SU-DHL-6 (cell line): ENCODE measurements around the gene TADA2A.

Experiments
- H2AFZ ChIP-seq: fragments of 200-600 bp; sonication (generic); 2 replicates; pipeline ENCODE4 v1.6.1; 2014; ENCODE audit warnings: low read depth, mild to moderate bottlenecking, moderate library complexity, mixed read lengths, antibody characterized with exemption, low read length; ENCODE audit not compliant: severe bottlenecking
- H3F3A ChIP-seq: fragments of 200-600 bp; shearing (Covaris generic); 2 replicates; pipeline ENCODE4 v1.6.0; 2016; ENCODE audit warnings: antibody characterized with exemption, mild to moderate bottlenecking; ENCODE audit not compliant: insufficient read depth
- H3K27ac ChIP-seq: fragments of 200-600 bp; sonication (generic); 2 replicates; pipeline ENCODE4 v1.5.1; 2016; ENCODE audit warnings: low read depth, mild to moderate bottlenecking, low read length, moderate library complexity, mixed read lengths
- H3K27me3 ChIP-seq: fragments of 200-600 bp; sonication (generic), shearing (Covaris generic); 2 replicates; pipeline ENCODE4 v1.6.0; 2014; ENCODE audit warnings: mild to moderate bottlenecking, low read length
- H3K36me3 ChIP-seq: fragments of 200-600 bp; sonication (generic); 2 replicates; pipeline ENCODE4 v1.6.1; 2014; ENCODE audit warnings: mild to moderate bottlenecking, low read length, mixed read lengths
- H3K4me2 ChIP-seq: fragments of 300-600, 200-600 bp; shearing (Covaris generic), sonication (generic); 2 replicates; pipeline ENCODE4 v1.6.0; 2014; ENCODE audit warnings: low read length, low read depth, mild to moderate bottlenecking; ENCODE audit not compliant: poor library complexity, severe bottlenecking
- H3K4me3 ChIP-seq: fragments of 200-600 bp; sonication (generic); 2 replicates; pipeline ENCODE4 v1.5.1; 2014; ENCODE audit warnings: antibody characterized with exemption, low read length, mild to moderate bottlenecking, mixed read lengths; ENCODE audit not compliant: insufficient read depth, poor library complexity, severe bottlenecking
- H3K79me2 ChIP-seq: fragments of 200-600 bp; sonication (generic); 2 replicates; pipeline ENCODE4 v1.6.1; 2014; ENCODE audit warnings: mild to moderate bottlenecking, low read length, moderate library complexity; ENCODE audit not compliant: insufficient read depth
- H3K9ac ChIP-seq: fragments of 200-600 bp; sonication (generic); 2 replicates; pipeline ENCODE4 v1.7.0; 2014; ENCODE audit warnings: mild to moderate bottlenecking, low read length
- H3K9me2 ChIP-seq: fragments of 200-600 bp; sonication (generic); replicated peaks from 2 replicates; pipeline ENCODE4 v1.6.1; 2014; ENCODE audit warnings: low read length; ENCODE audit not compliant: insufficient read depth
- H3K9me3 ChIP-seq: fragments of 200-600 bp; sonication (generic); 2 replicates; pipeline ENCODE4 v1.6.1; 2014; ENCODE audit warnings: low read length, mixed read lengths; ENCODE audit not compliant: insufficient read depth
- H4K20me1 ChIP-seq: fragments of 200-600 bp; sonication (generic); 2 replicates; pipeline ENCODE4 v1.6.1; 2014; ENCODE audit warnings: low read depth, mild to moderate bottlenecking, antibody characterized with exemption, low read length, moderate library complexity, mixed read lengths
- CTCF ChIP-seq: fragments of 200-600 bp; sonication (generic); IDR thresholded peaks from one replicate; pipeline ENCODE4 v1.5.1; 2017; ENCODE audit warnings: antibody characterized with exemption, mild to moderate bottlenecking, low read length, moderate library complexity; ENCODE audit not compliant: insufficient read depth, poor library complexity, severe bottlenecking
- EZH2phosphoT487 ChIP-seq: fragments of 200-600 bp; sonication (generic), shearing (Covaris generic); conservative IDR thresholded peaks from 2 replicates; pipeline ENCODE4 v1.6.1; 2018; ENCODE audit warnings: mild to moderate bottlenecking, antibody characterized with exemption, low read length, moderate library complexity, mixed read lengths

The TADA2A gene

GRCh38 chr17:37517881-37518280 is 111.2 kb downstream of the TADA2A start:
- Histone ChIP-seq H3K4me2 (no peak overlapping the region), H3K36me3 (peaks cover 7% of the 10 kb centered on the region; the same call in 1 of the 2 replicates), H3K27ac (no peak overlapping the region), H3K9me2 (no peaks in the 10 kb centered on the region), H3K27me3 (no peaks in the 10 kb centered on the region), H3K79me2 (no peaks in the 10 kb centered on the region), H4K20me1 (no peaks in the 10 kb centered on the region), H3K4me3 (no peak overlapping the region), H3K9ac (no peak overlapping the region), H2AFZ (no peak overlapping the region), H3F3A (peaks cover 7% of the 10 kb centered on the region), H3K9me3 (no peaks in the 10 kb centered on the region)
- TF ChIP-seq EZH2phosphoT487 (no peak), CTCF (no peak)

- TF ChIP-seq CTCF (no peak), EZH2phosphoT487 (no peak)
- Histone ChIP-seq H3K27me3 (no peaks in the 10 kb centered on the region), H3F3A (peaks cover 7% of the 10 kb centered on the region; the same call in 1 of the 2 replicates), H2AFZ (no peak overlapping the region), H3K4me3 (no peak overlapping the region), H3K9me2 (no peaks in the 10 kb centered on the region), H3K36me3 (peaks cover 6% of the 10 kb centered on the region; the same call in 1 of the 2 replicates), H3K79me2 (no peaks in the 10 kb centered on the region), H4K20me1 (no peaks in the 10 kb centered on the region), H3K4me2 (no peak overlapping the region), H3K9me3 (no peaks in the 10 kb centered on the region), H3K27ac (no peak overlapping the region), H3K9ac (no peak overlapping the region)
Measured at GRCh38 chr17:37518826-37519225, 112.1 kb downstream of the TADA2A start.

GRCh38 chr17:37519251-37519985 is 112.7 kb downstream of the TADA2A start:
- H3K27ac ChIP-seq = no peak overlapping the region
- H3K4me2 ChIP-seq = no peak overlapping the region
- no peak for TF ChIP-seq EZH2phosphoT487
- no peaks in the 10 kb centered on the region for H4K20me1 ChIP-seq
- no peaks in the 10 kb centered on the region for H3K9me2 ChIP-seq
- peaks cover 7% of the 10 kb centered on the region; the same call in 1 of the 2 replicates for H3K36me3 ChIP-seq
- H3F3A ChIP-seq = peaks cover under 1% of the 10 kb centered on the region; the same call in 1 of the 2 replicates
- H3K27me3 ChIP-seq = no peaks in the 10 kb centered on the region
- no peaks in the 10 kb centered on the region for H3K79me2 ChIP-seq
- H3K9me3 ChIP-seq = no peaks in the 10 kb centered on the region
- no peak overlapping the region for H2AFZ ChIP-seq
- no peak overlapping the region for H3K4me3 ChIP-seq
- no peak overlapping the region for H3K9ac ChIP-seq

- H3K9me2 ChIP-seq = no peaks in the 10 kb centered on the region
- no peak overlapping the region for H3K9ac ChIP-seq
- no peaks in the 10 kb centered on the region for H4K20me1 ChIP-seq
- no peak overlapping the region for H3K27ac ChIP-seq
- H3K4me2 ChIP-seq = no peak overlapping the region
- H3K4me3 ChIP-seq = no peak overlapping the region
- H2AFZ ChIP-seq = no peak overlapping the region
- H3K27me3 ChIP-seq = no peaks in the 10 kb centered on the region
- H3K36me3 ChIP-seq = peaks cover 4% of the 10 kb centered on the region; the same call in 1 of the 2 replicates
- H3K79me2 ChIP-seq = no peaks in the 10 kb centered on the region
- H3F3A ChIP-seq = no peaks in the 10 kb centered on the region
- no peak for TF ChIP-seq EZH2phosphoT487
- no peak for TF ChIP-seq CTCF
- H3K9me3 ChIP-seq = no peaks in the 10 kb centered on the region
Measured at GRCh38 chr17:37520174-37520573, 113.5 kb downstream of the TADA2A start.
